Measurements from ENCODE around the gene CREG2. TPM values are rescaled to one million over a fixed set of nuclear protein-coding genes. Genes with fewer than 3 reads are reported as not detected.

The CREG2 gene
- total and polyA plus RNA-seq, 2 donors (not counting 1 experiment from before 2014, with no cell fraction given): 0.08 to 0.50 TPM

GRCh38 chr2:101402630-101403029 lies 15.3 kb upstream of the CREG2 start:
- TF ChIP-seq EZH2 (IDR thresholded peaks at IDR 0.05; ENCODE audit: low read length, missing control alignments): no peak
- TF ChIP-seq CTCF (conservative IDR thresholded peaks at IDR 0.05 in 1 of 2, IDR thresholded peaks at IDR 0.05 in 1 of 2; ENCODE audit: low read depth in 1 of 2, low read length in 2 of 2): no peak
- no peak for DNase-seq (ENCODE audit: low read depth in 2 of 2)
- H3K27ac ChIP-seq (ENCODE audit: insufficient read depth, low read length): no peak overlapping the region
- no peak overlapping the region for H2AFZ ChIP-seq (ENCODE audit: low read length)
- no peaks in the 10 kb centered on the region for H3K27me3 ChIP-seq (ENCODE audit: control insufficient read depth, insufficient read depth, low read length)
- no peak overlapping the region for H3K4me3 ChIP-seq (replicated peaks in 1 of 4; ENCODE audit: control extremely low read depth in 1 of 4, insufficient read depth in 1 of 4, low read depth in 3 of 4, low read length in 4 of 4)
- H3K4me2 ChIP-seq (ENCODE audit: extremely low read depth, insufficient read depth, low read length): no peak overlapping the region
- H3K36me3 ChIP-seq (ENCODE audit: control insufficient read depth, insufficient read depth, low read length): peaks cover 11% of the 10 kb centered on the region
- no peak overlapping the region for H3K9ac ChIP-seq (ENCODE audit: insufficient read depth, low read length)
- H3K4me1 ChIP-seq (ENCODE audit: control insufficient read depth, extremely low read depth, insufficient read depth, low read length): peaks cover 6% of the 10 kb centered on the region
- no peaks in the 10 kb centered on the region for H3K79me2 ChIP-seq (ENCODE audit: control insufficient read depth, insufficient read depth, low read length)
- no peaks in the 10 kb centered on the region for H4K20me1 ChIP-seq (ENCODE audit: control insufficient read depth, extremely low read depth, insufficient read depth, low read length)
- H3K9me3 ChIP-seq (ENCODE audit: control insufficient read depth, insufficient read depth, low read depth, low read length): no peaks in the 10 kb centered on the region

- TF ChIP-seq EZH2 (IDR thresholded peaks at IDR 0.05; ENCODE audit: low read length, missing control alignments) (no peak), CTCF (conservative IDR thresholded peaks at IDR 0.05 in 1 of 2, IDR thresholded peaks at IDR 0.05 in 1 of 2; ENCODE audit: low read depth in 1 of 2, low read length in 2 of 2) (no peak)
- no peaks in the 10 kb centered on the region for H3K9me3 ChIP-seq (ENCODE audit: control insufficient read depth, insufficient read depth, low read depth, low read length)
- H3K36me3 ChIP-seq (ENCODE audit: control insufficient read depth, insufficient read depth, low read length): peaks cover 11% of the 10 kb centered on the region
- H3K79me2 ChIP-seq (ENCODE audit: control insufficient read depth, insufficient read depth, low read length): no peaks in the 10 kb centered on the region
- H4K20me1 ChIP-seq (ENCODE audit: control insufficient read depth, extremely low read depth, insufficient read depth, low read length): no peaks in the 10 kb centered on the region
- H3K4me1 ChIP-seq (ENCODE audit: control insufficient read depth, extremely low read depth, insufficient read depth, low read length): peaks cover 5% of the 10 kb centered on the region
- H3K4me3 ChIP-seq (replicated peaks in 1 of 4; ENCODE audit: control extremely low read depth in 1 of 4, insufficient read depth in 1 of 4, low read depth in 3 of 4, low read length in 4 of 4): no peak overlapping the region
- no peaks in the 10 kb centered on the region for H3K27me3 ChIP-seq (ENCODE audit: control insufficient read depth, insufficient read depth, low read length)
- no peak overlapping the region for H3K9ac ChIP-seq (ENCODE audit: insufficient read depth, low read length)
- H3K4me2 ChIP-seq (ENCODE audit: extremely low read depth, insufficient read depth, low read length): no peak overlapping the region
- H3K27ac ChIP-seq (ENCODE audit: insufficient read depth, low read length): no peak overlapping the region
- no peak for DNase-seq (ENCODE audit: low read depth in 2 of 2)
- H2AFZ ChIP-seq (ENCODE audit: low read length): no peak overlapping the region
Measured at GRCh38 chr2:101401906-101402305, 14.6 kb upstream of the CREG2 start.

GRCh38 chr2:101401326-101401665 lies 14.0 kb upstream of the CREG2 start:
- no peak overlapping the region for H3K27ac ChIP-seq (ENCODE audit: insufficient read depth, low read length)
- H2AFZ ChIP-seq (ENCODE audit: low read length): no peak overlapping the region
- H3K36me3 ChIP-seq (ENCODE audit: control insufficient read depth, insufficient read depth, low read length): peaks cover 11% of the 10 kb centered on the region
- H3K4me1 ChIP-seq (ENCODE audit: control insufficient read depth, extremely low read depth, insufficient read depth, low read length): peaks cover 2% of the 10 kb centered on the region
- no peaks in the 10 kb centered on the region for H3K27me3 ChIP-seq (ENCODE audit: control insufficient read depth, insufficient read depth, low read length)
- H3K4me2 ChIP-seq (ENCODE audit: extremely low read depth, insufficient read depth, low read length): no peak overlapping the region
- no peak overlapping the region for H3K4me3 ChIP-seq (replicated peaks in 1 of 4; ENCODE audit: control extremely low read depth in 1 of 4, insufficient read depth in 1 of 4, low read depth in 3 of 4, low read length in 4 of 4)
- DNase-seq (ENCODE audit: low read depth in 2 of 2): peak in 1 of 2 donors; percentile 68
- H3K9ac ChIP-seq (ENCODE audit: insufficient read depth, low read length): no peak overlapping the region
- H4K20me1 ChIP-seq (ENCODE audit: control insufficient read depth, extremely low read depth, insufficient read depth, low read length): no peaks in the 10 kb centered on the region
- no peaks in the 10 kb centered on the region for H3K79me2 ChIP-seq (ENCODE audit: control insufficient read depth, insufficient read depth, low read length)
- H3K9me3 ChIP-seq (ENCODE audit: control insufficient read depth, insufficient read depth, low read depth, low read length): no peaks in the 10 kb centered on the region
- TF ChIP-seq EZH2 (IDR thresholded peaks at IDR 0.05; ENCODE audit: low read length, missing control alignments): no peak
- no peak for TF ChIP-seq CTCF (conservative IDR thresholded peaks at IDR 0.05 in 1 of 2, IDR thresholded peaks at IDR 0.05 in 1 of 2; ENCODE audit: low read depth in 1 of 2, low read length in 2 of 2)

Measured in fibroblast of lung (primary cell).